ENCODE measurements around the gene AGR2. TPM values are rescaled to one million over a fixed set of nuclear protein-coding genes. Genes with fewer than 3 reads are reported as not detected.

The AGR2 gene
- polyA plus RNA-seq, 2 donors, result 1.6 to 3.3 TPM

- Histone ChIP-seq H3K9me3 (ENCODE audit: control insufficient read depth in 2 of 2, insufficient read depth in 1 of 2, low read depth in 1 of 2, low read length in 1 of 2) (no peaks in the 10 kb centered on the region), H3K36me3 (ENCODE audit: control insufficient read depth in 2 of 2, insufficient read depth in 2 of 2, low read length in 1 of 2) (no peaks in the 10 kb centered on the region), H3K27ac (ENCODE audit: low read depth in 2 of 2, low read length in 1 of 2) (no peak overlapping the region), H3K27me3 (ENCODE audit: control insufficient read depth in 1 of 2, insufficient read depth in 2 of 2, low read length in 2 of 2) (peaks cover 0 to 3% of the 10 kb centered on the region in 2 donors), H3K4me3 (ENCODE audit: low read depth in 1 of 2, low read length in 2 of 2) (no peak overlapping the region), H3K4me1 (ENCODE audit: control insufficient read depth in 2 of 2, insufficient read depth in 2 of 2, low read length in 1 of 2) (no peaks in the 10 kb centered on the region)
- WGBS, 2 donors, result 53 to 64% methylated on average over 2 of the region's 2 CpGs
Measured at GRCh38 chr7:16816824-16817223, 12.0 kb upstream of the AGR2 start.

DNA sequence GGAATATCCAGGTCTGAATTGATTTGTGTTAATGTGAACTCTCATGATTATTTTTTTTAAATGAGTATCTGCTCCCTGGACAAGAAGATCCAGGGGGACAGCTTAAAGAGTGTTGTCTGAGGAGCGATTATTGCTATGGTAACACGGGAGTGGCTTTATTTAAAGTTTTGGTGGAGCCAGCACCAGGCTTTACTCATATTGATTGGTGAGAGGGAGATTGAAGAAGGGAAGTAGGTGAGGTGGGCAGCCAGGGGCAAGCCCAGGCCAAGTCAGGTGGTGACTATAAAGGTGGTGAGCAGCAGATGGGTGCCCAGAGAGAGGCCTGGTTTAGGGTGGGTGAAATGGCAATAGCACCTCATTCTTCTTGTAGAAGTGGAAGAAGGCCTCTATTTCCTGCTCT lies 10.2 kb upstream of the AGR2 start:
- Histone ChIP-seq H3K27ac (ENCODE audit: low read depth in 2 of 2, low read length in 1 of 2) (no peak overlapping the region), H3K27me3 (ENCODE audit: control insufficient read depth in 1 of 2, insufficient read depth in 2 of 2, low read length in 2 of 2) (peaks cover 0 to 3% of the 10 kb centered on the region in 2 donors), H3K9me3 (ENCODE audit: control insufficient read depth in 2 of 2, insufficient read depth in 1 of 2, low read depth in 1 of 2, low read length in 1 of 2) (no peaks in the 10 kb centered on the region), H3K4me1 (ENCODE audit: control insufficient read depth in 2 of 2, insufficient read depth in 2 of 2, low read length in 1 of 2) (no peaks in the 10 kb centered on the region), H3K36me3 (ENCODE audit: control insufficient read depth in 2 of 2, insufficient read depth in 2 of 2, low read length in 1 of 2) (no peaks in the 10 kb centered on the region), H3K4me3 (ENCODE audit: low read depth in 1 of 2, low read length in 2 of 2) (no peak overlapping the region)
- 40 to 67% methylated on average over 2 of the region's 2 CpGs for WGBS, 2 donors

GRCh38 chr7:16813232-16813616 lies 8.4 kb upstream of the AGR2 start:
- H3K27me3 ChIP-seq (ENCODE audit: control insufficient read depth in 1 of 2, insufficient read depth in 2 of 2, low read length in 2 of 2), result peaks cover 0 to 3% of the 10 kb centered on the region in 2 donors
- no peaks in the 10 kb centered on the region for H3K36me3 ChIP-seq (ENCODE audit: control insufficient read depth in 2 of 2, insufficient read depth in 2 of 2, low read length in 1 of 2)
- no peaks in the 10 kb centered on the region for H3K9me3 ChIP-seq (ENCODE audit: control insufficient read depth in 2 of 2, insufficient read depth in 1 of 2, low read depth in 1 of 2, low read length in 1 of 2)
- H3K27ac ChIP-seq (ENCODE audit: low read depth in 2 of 2, low read length in 1 of 2), result no peak overlapping the region
- H3K4me1 ChIP-seq (ENCODE audit: control insufficient read depth in 2 of 2, insufficient read depth in 2 of 2, low read length in 1 of 2), result no peaks in the 10 kb centered on the region
- 58 to 62% methylated on average over 3 of the region's 3 CpGs for WGBS, 2 donors
- no peak overlapping the region for H3K4me3 ChIP-seq (ENCODE audit: low read depth in 1 of 2, low read length in 2 of 2)

DNA sequence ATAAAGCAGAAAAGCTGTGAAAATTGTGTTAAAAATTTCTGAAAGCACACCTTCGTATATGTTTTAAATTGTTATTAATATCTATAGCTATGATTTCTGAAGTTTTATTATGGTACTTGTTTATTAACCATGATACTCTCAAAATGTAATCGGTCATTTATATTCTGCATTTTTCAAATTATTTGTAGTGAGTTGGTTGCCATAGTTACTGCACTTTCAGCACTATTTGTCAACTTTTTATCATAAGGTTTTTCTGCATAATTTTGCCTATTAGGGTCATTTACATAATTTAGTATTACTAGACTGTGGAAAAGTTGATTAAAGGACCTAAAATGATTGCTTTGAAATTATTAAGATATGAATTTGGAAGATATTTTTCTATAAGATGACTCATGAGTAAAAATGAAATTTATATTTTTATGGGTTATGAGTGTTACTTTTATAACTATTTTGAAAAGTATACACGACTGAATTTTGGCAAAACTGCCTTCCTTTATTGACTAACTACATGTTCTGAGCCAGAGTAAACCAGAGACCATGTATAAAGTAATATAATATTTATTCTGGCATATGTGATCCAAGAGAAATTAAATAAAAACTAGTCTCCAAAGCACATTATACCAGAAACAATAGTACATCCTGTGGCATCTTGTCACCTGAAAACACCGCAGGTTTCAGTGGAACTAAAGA lies 7.9 kb upstream of the AGR2 start:
- 75 to 78% methylated on average over 4 of the region's 4 CpGs for WGBS, 2 donors
- H3K27ac ChIP-seq (ENCODE audit: low read depth in 2 of 2, low read length in 1 of 2), result no peak overlapping the region
- H3K4me1 ChIP-seq (ENCODE audit: control insufficient read depth in 2 of 2, insufficient read depth in 2 of 2, low read length in 1 of 2), result no peaks in the 10 kb centered on the region
- no peak overlapping the region for H3K4me3 ChIP-seq (ENCODE audit: low read depth in 1 of 2, low read length in 2 of 2)
- no peaks in the 10 kb centered on the region for H3K9me3 ChIP-seq (ENCODE audit: control insufficient read depth in 2 of 2, insufficient read depth in 1 of 2, low read depth in 1 of 2, low read length in 1 of 2)
- peaks cover 0 to 3% of the 10 kb centered on the region in 2 donors for H3K27me3 ChIP-seq (ENCODE audit: control insufficient read depth in 1 of 2, insufficient read depth in 2 of 2, low read length in 2 of 2)
- H3K36me3 ChIP-seq (ENCODE audit: control insufficient read depth in 2 of 2, insufficient read depth in 2 of 2, low read length in 1 of 2), result no peaks in the 10 kb centered on the region

DNA sequence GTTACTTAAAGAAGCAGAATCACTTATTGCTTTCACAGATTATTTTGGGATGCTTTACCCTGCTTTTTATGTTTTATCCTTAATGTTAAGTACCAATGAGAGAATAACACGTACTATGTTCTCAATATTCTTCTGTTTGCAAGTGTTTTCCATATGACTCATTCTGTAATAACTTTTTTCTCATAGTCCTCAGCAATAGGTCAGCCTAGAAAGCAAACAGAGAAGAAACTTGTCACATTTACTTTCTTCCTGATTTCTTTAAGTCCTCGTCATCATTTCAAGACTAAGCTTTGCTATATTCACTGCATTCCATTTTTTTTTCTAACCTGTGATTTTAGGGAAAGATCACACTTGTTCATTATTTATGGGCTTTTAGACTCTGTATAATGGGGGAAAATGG lies 6.8 kb upstream of the AGR2 start:
- Histone ChIP-seq H3K4me3 (ENCODE audit: low read depth in 1 of 2, low read length in 2 of 2) (no peak overlapping the region), H3K36me3 (ENCODE audit: control insufficient read depth in 2 of 2, insufficient read depth in 2 of 2, low read length in 1 of 2) (no peaks in the 10 kb centered on the region), H3K4me1 (ENCODE audit: control insufficient read depth in 2 of 2, insufficient read depth in 2 of 2, low read length in 1 of 2) (no peaks in the 10 kb centered on the region), H3K27me3 (ENCODE audit: control insufficient read depth in 1 of 2, insufficient read depth in 2 of 2, low read length in 2 of 2) (peaks cover 0 to 3% of the 10 kb centered on the region in 2 donors), H3K9me3 (ENCODE audit: control insufficient read depth in 2 of 2, insufficient read depth in 1 of 2, low read depth in 1 of 2, low read length in 1 of 2) (no peaks in the 10 kb centered on the region), H3K27ac (ENCODE audit: low read depth in 2 of 2, low read length in 1 of 2) (no peak overlapping the region)
- WGBS, 2 donors, result 56 to 65% methylated on average over 2 of the region's 2 CpGs

- H3K9me3 ChIP-seq (ENCODE audit: control insufficient read depth in 2 of 2, insufficient read depth in 1 of 2, low read depth in 1 of 2, low read length in 1 of 2), result no peaks in the 10 kb centered on the region
- H3K27ac ChIP-seq (ENCODE audit: low read depth in 2 of 2, low read length in 1 of 2), result no peak overlapping the region
- H3K4me1 ChIP-seq (ENCODE audit: control insufficient read depth in 2 of 2, insufficient read depth in 2 of 2, low read length in 1 of 2), result no peaks in the 10 kb centered on the region
- H3K36me3 ChIP-seq (ENCODE audit: control insufficient read depth in 2 of 2, insufficient read depth in 2 of 2, low read length in 1 of 2), result no peaks in the 10 kb centered on the region
- 58 to 59% methylated on average over 5 of the region's 5 CpGs for WGBS, 2 donors
- H3K4me3 ChIP-seq (ENCODE audit: low read depth in 1 of 2, low read length in 2 of 2), result no peak overlapping the region
- H3K27me3 ChIP-seq (ENCODE audit: control insufficient read depth in 1 of 2, insufficient read depth in 2 of 2, low read length in 2 of 2), result peaks cover 0 to 3% of the 10 kb centered on the region in 2 donors
Measured at GRCh38 chr7:16810573-16810972, 5.8 kb upstream of the AGR2 start.

- H3K27me3 ChIP-seq (ENCODE audit: control insufficient read depth in 1 of 2, insufficient read depth in 2 of 2, low read length in 2 of 2), result peaks cover 0 to 3% of the 10 kb centered on the region in 2 donors
- H3K27ac ChIP-seq (ENCODE audit: low read depth in 2 of 2, low read length in 1 of 2), result no peak overlapping the region
- WGBS, 2 donors, result 52 to 71% methylated on average over 2 of the region's 2 CpGs
- no peaks in the 10 kb centered on the region for H3K36me3 ChIP-seq (ENCODE audit: control insufficient read depth in 2 of 2, insufficient read depth in 2 of 2, low read length in 1 of 2)
- no peak overlapping the region for H3K4me3 ChIP-seq (ENCODE audit: low read depth in 1 of 2, low read length in 2 of 2)
- H3K4me1 ChIP-seq (ENCODE audit: control insufficient read depth in 2 of 2, insufficient read depth in 2 of 2, low read length in 1 of 2), result no peaks in the 10 kb centered on the region
- H3K9me3 ChIP-seq (ENCODE audit: control insufficient read depth in 2 of 2, insufficient read depth in 1 of 2, low read depth in 1 of 2, low read length in 1 of 2), result no peaks in the 10 kb centered on the region
Measured at GRCh38 chr7:16810112-16810511, 5.3 kb upstream of the AGR2 start.

GRCh38 chr7:16805441-16805840 lies 642 bp upstream of the AGR2 start:
- 40 to 52% methylated on average over 3 of the region's 3 CpGs for WGBS, 2 donors
- H3K27ac ChIP-seq (ENCODE audit: low read depth in 2 of 2, low read length in 1 of 2), result no peak overlapping the region
- no peaks in the 10 kb centered on the region for H3K36me3 ChIP-seq (ENCODE audit: control insufficient read depth in 2 of 2, insufficient read depth in 2 of 2, low read length in 1 of 2)
- H3K4me1 ChIP-seq (ENCODE audit: control insufficient read depth in 2 of 2, insufficient read depth in 2 of 2, low read length in 1 of 2), result no peaks in the 10 kb centered on the region
- no peak overlapping the region for H3K4me3 ChIP-seq (ENCODE audit: low read depth in 1 of 2, low read length in 2 of 2)
- no peaks in the 10 kb centered on the region for H3K27me3 ChIP-seq (ENCODE audit: control insufficient read depth in 1 of 2, insufficient read depth in 2 of 2, low read length in 2 of 2)
- no peaks in the 10 kb centered on the region for H3K9me3 ChIP-seq (ENCODE audit: control insufficient read depth in 2 of 2, insufficient read depth in 1 of 2, low read depth in 1 of 2, low read length in 1 of 2)

GRCh38 chr7:16803881-16804673 lies 722 bp downstream of the AGR2 start:
- Histone ChIP-seq H3K4me1 (ENCODE audit: control insufficient read depth in 2 of 2, insufficient read depth in 2 of 2, low read length in 1 of 2) (no peaks in the 10 kb centered on the region), H3K36me3 (ENCODE audit: control insufficient read depth in 2 of 2, insufficient read depth in 2 of 2, low read length in 1 of 2) (no peaks in the 10 kb centered on the region), H3K9me3 (ENCODE audit: control insufficient read depth in 2 of 2, insufficient read depth in 1 of 2, low read depth in 1 of 2, low read length in 1 of 2) (no peaks in the 10 kb centered on the region), H3K4me3 (ENCODE audit: low read depth in 1 of 2, low read length in 2 of 2) (peak overlapping the region in 1 of 2 donors; percentile 2), H3K27ac (ENCODE audit: low read depth in 2 of 2, low read length in 1 of 2) (no peak overlapping the region), H3K27me3 (ENCODE audit: control insufficient read depth in 1 of 2, insufficient read depth in 2 of 2, low read length in 2 of 2) (no peaks in the 10 kb centered on the region)
- 58 to 60% methylated on average over 7 of the region's 7 CpGs for WGBS, 2 donors

DNA sequence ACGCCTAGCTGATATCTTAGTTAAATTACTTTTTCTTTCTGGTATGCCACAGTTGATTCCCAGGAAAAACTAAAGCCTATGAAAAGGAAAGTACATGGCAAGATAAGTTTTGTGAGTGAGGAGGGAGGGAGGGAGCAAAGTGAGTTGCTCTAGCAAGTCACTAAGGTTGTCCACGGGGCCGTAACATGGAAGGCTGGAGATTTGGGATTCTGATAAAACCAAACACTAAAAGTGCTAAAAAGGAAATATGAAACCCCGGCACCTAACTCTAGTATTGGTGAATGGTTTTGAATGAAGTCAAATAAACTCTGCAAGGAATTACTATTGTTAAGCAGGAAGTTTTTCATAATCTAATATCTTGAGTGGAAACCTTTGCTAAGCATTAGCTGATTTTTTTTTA lies 1.7 kb downstream of the AGR2 start:
- no peak overlapping the region for H3K4me3 ChIP-seq (ENCODE audit: low read depth in 1 of 2, low read length in 2 of 2)
- 83 to 86% methylated on average over 4 of the region's 4 CpGs for WGBS, 2 donors

More for the DNA sequence above, 1.7 kb downstream of the AGR2 start:
- H3K4me1 ChIP-seq (ENCODE audit: control insufficient read depth in 2 of 2, insufficient read depth in 2 of 2, low read length in 1 of 2), result no peaks in the 10 kb centered on the region
- no peaks in the 10 kb centered on the region for H3K27me3 ChIP-seq (ENCODE audit: control insufficient read depth in 1 of 2, insufficient read depth in 2 of 2, low read length in 2 of 2)
- no peaks in the 10 kb centered on the region for H3K36me3 ChIP-seq (ENCODE audit: control insufficient read depth in 2 of 2, insufficient read depth in 2 of 2, low read length in 1 of 2)
- H3K27ac ChIP-seq (ENCODE audit: low read depth in 2 of 2, low read length in 1 of 2), result no peak overlapping the region
- no peaks in the 10 kb centered on the region for H3K9me3 ChIP-seq (ENCODE audit: control insufficient read depth in 2 of 2, insufficient read depth in 1 of 2, low read depth in 1 of 2, low read length in 1 of 2)

Data from esophagus (tissue), 2 donors.